MM.1S (cell line): ENCODE results near the gene XPO6.

Experiments used
- DNase-seq: peaks from one replicate; pipeline ENCODE4 v3.0.0-alpha.2; 2015
- H2AFZ ChIP-seq: fragments of 300-600 bp; sonication (generic); 2 replicates; pipeline ENCODE4 v1.6.0; 2016; ENCODE audit warnings: antibody characterized with exemption, low read length
- H3F3A ChIP-seq: fragments of 300-600 bp; sonication (generic); 2 replicates; pipeline ENCODE4 v1.6.1; 2016; ENCODE audit warnings: mild to moderate bottlenecking, antibody characterized with exemption, low read length, moderate library complexity, mixed read lengths; ENCODE audit not compliant: insufficient read depth
- H3K27ac ChIP-seq: fragments of 300-600 bp; sonication (generic); 2 replicates; pipeline ENCODE4 v1.5.1; 2016; ENCODE audit warnings: mild to moderate bottlenecking, low read length
- H3K27me3 ChIP-seq: fragments of 300-600 bp; sonication (generic); replicated peaks from 2 replicates; pipeline ENCODE4 v1.6.0; 2016; ENCODE audit warnings: low read length; ENCODE audit not compliant: insufficient read depth
- H3K36me3 ChIP-seq: fragments of 300-600 bp; sonication (generic); replicated peaks from 2 replicates; pipeline ENCODE4 v1.6.1; 2016; ENCODE audit warnings: mild to moderate bottlenecking, low read length, mixed read lengths; ENCODE audit not compliant: insufficient read depth
- H3K4me1 ChIP-seq: fragments of 300-600 bp; sonication (generic); 2 replicates; pipeline ENCODE4 v1.6.1; 2016; ENCODE audit warnings: low read length, mixed read lengths
- H3K4me2 ChIP-seq: fragments of 300-600 bp; sonication (generic); 2 replicates; pipeline ENCODE4 v1.6.0; 2016; ENCODE audit warnings: low read depth, low read length
- H3K4me3 ChIP-seq: fragments of 300-600 bp; sonication (generic); 2 replicates; pipeline ENCODE4 v1.5.1; 2016; ENCODE audit warnings: low read length, mixed read lengths
- H3K79me2 ChIP-seq: fragments of 300-600 bp; sonication (generic); 2 replicates; pipeline ENCODE4 v1.6.1; 2016; ENCODE audit warnings: mixed run types, low read length, mixed read lengths
- H3K9ac ChIP-seq: fragments of 300-600 bp; sonication (generic); 2 replicates; pipeline ENCODE4 v1.6.1; 2016; ENCODE audit warnings: low read length, mixed read lengths
- H3K9me2 ChIP-seq: fragments of 300-600 bp; sonication (generic); replicated peaks from 2 replicates; pipeline ENCODE4 v1.6.1; 2016; ENCODE audit warnings: mild to moderate bottlenecking, low read length, mixed read lengths; ENCODE audit not compliant: insufficient read depth
- H3K9me3 ChIP-seq: fragments of 300-600 bp; sonication (generic); replicated peaks from 2 replicates; pipeline ENCODE4 v1.6.1; 2016; ENCODE audit warnings: mild to moderate bottlenecking, low read length, mixed read lengths; ENCODE audit not compliant: insufficient read depth
- H4K20me1 ChIP-seq: fragments of 300-600 bp; sonication (generic); 2 replicates; pipeline ENCODE4 v1.6.1; 2016; ENCODE audit warnings: mild to moderate bottlenecking, low read length, moderate library complexity, mixed read lengths; ENCODE audit not compliant: insufficient read depth
- CTCF ChIP-seq: fragments of 300-600 bp; sonication (generic); IDR thresholded peaks from 2 replicates; pipeline ENCODE4 v1.5.1; 2016; ENCODE audit warnings: antibody characterized with exemption, low read length, mixed read lengths
- EZH2 ChIP-seq: fragments of 300-600 bp; sonication (generic); optimal IDR thresholded peaks from 2 replicates; pipeline ENCODE3; 2017; ENCODE audit warnings: low read depth, mild to moderate bottlenecking, antibody characterized with exemption, low read length, mixed read lengths
- EZH2phosphoT487 ChIP-seq: fragments of 300-600 bp; sonication (generic); IDR thresholded peaks from 2 replicates; pipeline ENCODE4 v1.6.1; 2018; ENCODE audit warnings: antibody characterized with exemption, low read length

The XPO6 gene

DNA sequence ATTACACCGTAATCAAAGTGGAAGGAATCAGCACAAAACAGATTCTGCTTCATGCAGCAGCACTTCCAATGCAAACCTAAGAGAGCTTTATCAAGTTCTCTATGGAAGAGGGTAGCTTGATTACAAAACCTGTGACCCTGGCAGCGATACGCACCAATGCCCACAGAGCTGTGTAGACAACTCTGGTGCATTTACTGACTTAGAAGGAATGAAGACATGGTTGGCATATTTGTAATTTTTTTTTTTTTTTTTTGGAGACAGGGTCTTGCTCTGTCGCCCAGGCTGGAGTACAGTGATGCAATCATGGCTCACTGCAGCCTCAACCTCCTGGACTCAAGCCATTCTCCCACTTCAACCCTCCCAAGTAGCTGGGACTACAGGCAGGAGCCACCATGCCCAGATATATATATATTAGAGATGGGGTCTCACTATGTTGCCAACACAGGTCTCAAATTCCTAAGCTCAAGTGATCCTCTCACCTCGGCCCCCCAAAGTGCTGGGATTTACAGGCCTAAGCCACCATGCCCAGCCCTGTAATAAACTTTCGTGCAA lies 49.4 kb downstream of the XPO6 start:
- no peak overlapping the region for H3K9ac ChIP-seq
- peaks cover 4% of the 10 kb centered on the region; the same call in 1 of the 2 replicates for H4K20me1 ChIP-seq
- no peaks in the 10 kb centered on the region for H3K27me3 ChIP-seq
- H3K4me2 ChIP-seq: no peak overlapping the region
- H3K36me3 ChIP-seq: 0 out of 2 replicates have a peak, but pooled peaks cover 1% of the 10 kb centered on the region
- no peaks in the 10 kb centered on the region for H3K9me2 ChIP-seq
- no peak overlapping the region for H3K4me3 ChIP-seq
- H3K79me2 ChIP-seq: peaks cover 70% of the 10 kb centered on the region
- no peaks in the 10 kb centered on the region for H3K4me1 ChIP-seq
- no peak for TF ChIP-seq EZH2
- TF ChIP-seq CTCF: no peak
- TF ChIP-seq EZH2phosphoT487: no peak
- H3K9me3 ChIP-seq: no peaks in the 10 kb centered on the region
- no peak overlapping the region for H2AFZ ChIP-seq
- no peaks in the 10 kb centered on the region for H3F3A ChIP-seq
- DNase-seq: no peak
- no peak overlapping the region for H3K27ac ChIP-seq

GRCh38 chr16:28161626-28162025 lies 50.1 kb downstream of the XPO6 start:
- TF ChIP-seq EZH2phosphoT487 (no peak), EZH2 (no peak)
- H3K27me3 ChIP-seq: no peaks in the 10 kb centered on the region
- no peak overlapping the region for H3K27ac ChIP-seq
- no peaks in the 10 kb centered on the region for H3K4me1 ChIP-seq
- no peak overlapping the region for H3K4me2 ChIP-seq
- H3K9me2 ChIP-seq: no peaks in the 10 kb centered on the region
- no peaks in the 10 kb centered on the region; the same call in 1 of the 2 replicates for H3K36me3 ChIP-seq
- H3K9ac ChIP-seq: no peak overlapping the region
- H4K20me1 ChIP-seq: peaks cover 4% of the 10 kb centered on the region; the same call in 1 of the 2 replicates
- no peak overlapping the region for H3K4me3 ChIP-seq
- no peak for DNase-seq
- no peaks in the 10 kb centered on the region for H3F3A ChIP-seq
- H3K79me2 ChIP-seq: peaks cover 70% of the 10 kb centered on the region
- H2AFZ ChIP-seq: no peak overlapping the region
- no peaks in the 10 kb centered on the region for H3K9me3 ChIP-seq

DNA sequence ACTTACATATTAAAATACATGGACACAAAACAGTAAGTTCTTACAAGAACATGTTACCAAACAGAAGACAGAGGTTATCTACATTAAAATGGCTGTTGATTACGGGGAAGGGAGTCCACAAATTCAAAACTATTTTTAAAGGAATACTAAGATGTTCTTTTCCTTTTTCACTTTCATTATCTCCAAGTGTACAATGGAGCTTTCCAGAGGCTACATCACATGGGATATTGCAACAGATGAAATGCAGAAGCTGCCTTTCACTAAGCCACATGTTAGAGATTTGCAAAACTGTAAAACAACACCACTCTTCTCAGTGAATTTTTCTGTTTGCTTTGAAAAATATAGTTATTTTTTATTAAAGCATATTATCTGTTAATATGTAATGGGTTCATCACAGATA lies 53.6 kb downstream of the XPO6 start:
- Histone ChIP-seq H3K36me3 (peaks cover 3% of the 10 kb centered on the region), H3K27ac (no peak overlapping the region), H3K9me3 (no peaks in the 10 kb centered on the region), H3K4me1 (no peaks in the 10 kb centered on the region), H3K4me2 (no peak overlapping the region), H3K79me2 (peaks cover 52% of the 10 kb centered on the region), H3K9me2 (no peaks in the 10 kb centered on the region), H4K20me1 (peaks cover under 1% of the 10 kb centered on the region; the same call in 1 of the 2 replicates), H2AFZ (no peak overlapping the region), H3K27me3 (no peaks in the 10 kb centered on the region), H3F3A (no peaks in the 10 kb centered on the region), H3K4me3 (no peak overlapping the region), H3K9ac (no peak overlapping the region)
- no peak for DNase-seq
- no peak for TF ChIP-seq EZH2
- TF ChIP-seq EZH2phosphoT487: no peak
- no peak for TF ChIP-seq CTCF

DNA sequence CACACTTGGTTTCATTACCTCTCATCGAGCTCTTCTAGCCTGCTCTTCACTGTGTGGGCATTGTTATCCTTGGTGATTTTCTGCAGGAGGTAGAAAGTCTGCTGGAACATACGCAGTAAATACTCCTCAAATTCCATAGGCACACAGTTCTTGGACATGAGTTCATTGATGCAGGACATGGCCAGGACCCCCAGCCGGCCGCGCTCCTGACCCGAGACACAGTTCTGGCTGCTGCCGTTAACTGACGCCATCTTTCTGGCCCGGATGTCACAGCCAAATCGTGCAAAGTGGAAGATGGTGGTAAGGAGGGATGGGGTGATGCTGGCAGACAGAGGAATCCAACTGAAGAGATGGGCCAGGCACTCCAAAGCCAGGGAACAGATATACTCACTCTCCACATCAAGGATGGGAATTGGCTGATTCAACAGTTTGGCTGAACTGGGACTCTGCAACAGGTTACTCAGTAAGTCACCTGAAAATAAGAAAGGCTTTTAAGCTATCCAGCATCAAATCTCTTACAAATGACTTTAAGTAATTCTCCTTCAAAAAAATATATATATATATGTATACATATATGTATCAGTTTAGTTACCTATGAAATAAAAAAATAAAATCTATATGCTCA lies 55.6 kb downstream of the XPO6 start:
- TF ChIP-seq EZH2phosphoT487 (no peak), CTCF (no peak), EZH2 (no peak)
- Histone ChIP-seq H2AFZ (no peak overlapping the region), H3K4me2 (no peak overlapping the region), H3K27ac (no peak overlapping the region), H3K9ac (no peak overlapping the region), H3F3A (no peaks in the 10 kb centered on the region), H4K20me1 (no peaks in the 10 kb centered on the region), H3K9me2 (no peaks in the 10 kb centered on the region), H3K4me1 (no peaks in the 10 kb centered on the region), H3K27me3 (no peaks in the 10 kb centered on the region), H3K9me3 (no peaks in the 10 kb centered on the region), H3K79me2 (peaks cover 38% of the 10 kb centered on the region), H3K36me3 (peaks cover 9% of the 10 kb centered on the region), H3K4me3 (no peak overlapping the region)
- no peak for DNase-seq
